Breast epithelium (tissue), 4 donors: ENCODE results near the gene CDK4. TPM values are rescaled to one million over a fixed set of nuclear protein-coding genes. Genes with fewer than 3 reads are reported as not detected.

Experiments used
- DNase-seq, 2 donors: peaks; one replicate each; pipeline ENCODE4 v3.0.0-alpha.2; 2019; ENCODE audit warnings: low spot score in 2 of 2
- H3K27ac ChIP-seq, 2 donors: fragments of 200-600 bp; sonication (generic) in 1 of 2; one replicate each; pipeline ENCODE4 v1.5.1; 2016 to 2019; ENCODE audit warnings: mild to moderate bottlenecking in 1 of 2
- H3K27me3 ChIP-seq, 2 donors: fragments of 200-600 bp; sonication (generic) in 1 of 2; one replicate each; pipeline versions ENCODE4 v1.5.1 to v1.6.0; 2017 to 2019; ENCODE audit warnings: control low read depth in 1 of 2, mild to moderate bottlenecking in 1 of 2
- H3K36me3 ChIP-seq: fragments of 200-600 bp; one replicate; pipeline ENCODE4 v1.5.1; 2019
- H3K4me1 ChIP-seq, 2 donors: fragments of 200-600 bp; sonication (generic); one replicate each; pipeline ENCODE4 v1.5.1; 2016 to 2019; ENCODE audit warnings: control low read depth in 1 of 2
- H3K4me3 ChIP-seq, 3 donors: fragments of 200-600 bp; sonication (generic); 1 replicate in 2 of 3; 2 replicates in 1 of 3; pipeline ENCODE4 v1.5.1; 2016 to 2019; ENCODE audit warnings: mild to moderate bottlenecking in 3 of 3, moderate library complexity in 2 of 3
- H3K9me3 ChIP-seq, 2 donors: fragments of 200-600 bp; sonication (generic) in 1 of 2; one replicate each; pipeline ENCODE4 v1.5.1; 2016 to 2019; ENCODE audit warnings: control low read depth in 1 of 2
- CTCF ChIP-seq, 3 donors: fragments of 450-650 bp; IDR thresholded peaks; one replicate each; pipeline ENCODE4 v1.5.1; 2016 to 2017; ENCODE audit warnings: antibody characterized with exemption in 3 of 3, mild to moderate bottlenecking in 3 of 3, moderate library complexity in 3 of 3
- POLR2A ChIP-seq: fragments of 450-650 bp; IDR thresholded peaks from one replicate; pipeline ENCODE4 v1.6.1; 2016; ENCODE audit warnings: antibody characterized with exemption, mild to moderate bottlenecking, moderate library complexity
- POLR2AphosphoS5 ChIP-seq, 3 donors: sonication (generic); formaldehyde crosslinking; IDR thresholded peaks; one replicate each; pipeline ENCODE4 v1.6.1; 2017; ENCODE audit warnings: antibody characterized with exemption in 3 of 3
- intact Hi-C: fragments of 100-400 bp; cut with DNase I; formaldehyde crosslinking; loops from one replicate; pipeline ENCODE4 v1.15.1; 2023; ENCODE audit warnings: low total_unique reads
- total RNA-seq, 3 donors: library from RNA; depleted of rRNA; stranded (reverse); fragments of >200 nt; gene quantifications; one replicate each; pipeline ENCODE4 v1.1.0, GENCODE V29; 2016

Gene CDK4
- total RNA-seq, 3 donors from 2014 or later, result 105 to 136 (median 109) TPM

- Histone ChIP-seq H3K4me3 (no peak overlapping the region), H3K4me1 (no peaks in the 10 kb centered on the region), H3K27ac (no peak overlapping the region), H3K36me3 (peaks cover 5% of the 10 kb centered on the region), H3K27me3 (no peaks in the 10 kb centered on the region), H3K9me3 (no peaks in the 10 kb centered on the region)
- TF ChIP-seq POLR2AphosphoS5 (IDR thresholded peaks at IDR 0.05) (no peak), POLR2A (no peak), CTCF (IDR thresholded peaks at IDR 0.05) (no peak)
- DNase-seq, result peak in 1 of 2 donors; percentile 11
- intact Hi-C loops, result no loop called here
Measured at GRCh38 chr12:57713209-57713608, 38.9 kb downstream of the CDK4 start.

- Histone ChIP-seq H3K9me3 (no peaks in the 10 kb centered on the region), H3K4me3 (no peak overlapping the region), H3K4me1 (no peaks in the 10 kb centered on the region), H3K27ac (no peak overlapping the region), H3K36me3 (no peaks in the 10 kb centered on the region), H3K27me3 (no peaks in the 10 kb centered on the region)
- TF ChIP-seq POLR2AphosphoS5 (IDR thresholded peaks at IDR 0.05) (no peak), POLR2A (no peak), CTCF (IDR thresholded peaks at IDR 0.05) (no peak)
- intact Hi-C loops, result no loop called here
- DNase-seq, result peak in 1 of 2 donors; percentile 5
Measured at GRCh38 chr12:57712701-57713100, 39.4 kb downstream of the CDK4 start.

GRCh38 chr12:57708296-57708695, 43.8 kb downstream of the CDK4 start:
- H3K27ac ChIP-seq, result no peak overlapping the region
- intact Hi-C loops, result no loop called here
- no peak overlapping the region for H3K4me3 ChIP-seq
- H3K4me1 ChIP-seq, result no peaks in the 10 kb centered on the region
- TF ChIP-seq POLR2AphosphoS5 (IDR thresholded peaks at IDR 0.05) (no peak), POLR2A (no peak), CTCF (IDR thresholded peaks at IDR 0.05) (no peak)
- peaks cover 0 to 6% of the 10 kb centered on the region in 2 donors for H3K9me3 ChIP-seq
- DNase-seq, result peak in 1 of 2 donors; percentile 10
- H3K36me3 ChIP-seq, result no peaks in the 10 kb centered on the region
- H3K27me3 ChIP-seq, result no peaks in the 10 kb centered on the region

GRCh38 chr12:57707250-57707649, 44.9 kb downstream of the CDK4 start:
- Histone ChIP-seq H3K36me3 (peaks cover 3% of the 10 kb centered on the region), H3K4me1 (no peaks in the 10 kb centered on the region), H3K4me3 (no peak overlapping the region), H3K27ac (no peak overlapping the region), H3K27me3 (no peaks in the 10 kb centered on the region), H3K9me3 (peaks cover 0 to 6% of the 10 kb centered on the region in 2 donors)
- no peak for DNase-seq
- intact Hi-C loops, result no loop called here
- TF ChIP-seq POLR2A, result no peak
- TF ChIP-seq CTCF (IDR thresholded peaks at IDR 0.05), result no peak
- no peak for TF ChIP-seq POLR2AphosphoS5 (IDR thresholded peaks at IDR 0.05)

- intact Hi-C loops, result no loop called here
- Histone ChIP-seq H3K27me3 (no peaks in the 10 kb centered on the region), H3K9me3 (peaks cover 0 to 6% of the 10 kb centered on the region in 2 donors), H3K4me3 (no peak overlapping the region), H3K36me3 (peaks cover 3% of the 10 kb centered on the region), H3K4me1 (no peaks in the 10 kb centered on the region), H3K27ac (no peak overlapping the region)
- TF ChIP-seq POLR2AphosphoS5 (IDR thresholded peaks at IDR 0.05), result no peak
- TF ChIP-seq CTCF (IDR thresholded peaks at IDR 0.05), result no peak
- no peak for DNase-seq
Measured at GRCh38 chr12:57700317-57700716, 51.8 kb downstream of the CDK4 start.
